Measurements from ENCODE around the gene HTRA3.
"Not testable (repeated sequence)": the region's sequence is repeated elsewhere in the genome, so short reads cannot be mapped to it uniquely, and the experiment has no call there.

HTRA3 gene

DNA sequence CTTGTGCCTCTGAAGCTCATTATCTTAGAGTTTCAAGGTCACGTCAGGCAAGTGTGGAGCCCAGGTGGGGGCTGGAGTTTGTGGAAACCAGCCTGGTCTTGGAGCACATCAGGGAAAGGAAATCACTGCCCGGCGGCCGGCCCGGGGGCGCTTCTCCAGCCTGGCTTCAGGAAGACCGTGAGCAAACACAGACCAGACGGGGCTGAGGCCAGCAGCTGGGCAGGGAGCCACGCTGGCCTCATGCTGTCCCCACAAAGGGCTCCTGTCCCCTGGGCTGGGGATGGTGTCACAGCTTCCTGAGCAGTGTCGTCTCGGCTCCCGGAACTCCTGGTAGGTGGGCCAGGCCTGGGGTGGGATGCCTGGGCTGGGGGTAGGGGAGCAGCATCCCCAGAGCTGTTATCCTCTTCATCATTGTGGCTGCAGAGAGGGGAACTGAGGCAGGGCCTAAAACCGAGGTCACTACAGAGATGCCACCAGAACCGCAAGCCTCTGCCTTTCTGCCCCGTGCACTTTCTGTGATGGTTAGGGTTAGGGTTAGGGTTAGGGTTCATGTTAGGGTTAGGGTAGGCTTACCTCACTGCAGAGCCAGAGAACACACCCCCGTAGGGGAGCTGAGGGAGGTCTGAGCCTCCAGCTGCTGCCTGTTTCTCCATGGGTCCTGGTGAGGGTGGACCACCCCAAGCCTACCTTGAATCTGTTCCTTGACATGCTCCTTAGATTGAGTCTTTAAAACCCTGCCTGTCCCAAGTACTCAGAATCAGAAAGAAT lies 77.5 kb downstream of the HTRA3 start:
- Histone ChIP-seq H3K4me3 (no peak overlapping the region), H3K27ac (no peak overlapping the region)

DNA sequence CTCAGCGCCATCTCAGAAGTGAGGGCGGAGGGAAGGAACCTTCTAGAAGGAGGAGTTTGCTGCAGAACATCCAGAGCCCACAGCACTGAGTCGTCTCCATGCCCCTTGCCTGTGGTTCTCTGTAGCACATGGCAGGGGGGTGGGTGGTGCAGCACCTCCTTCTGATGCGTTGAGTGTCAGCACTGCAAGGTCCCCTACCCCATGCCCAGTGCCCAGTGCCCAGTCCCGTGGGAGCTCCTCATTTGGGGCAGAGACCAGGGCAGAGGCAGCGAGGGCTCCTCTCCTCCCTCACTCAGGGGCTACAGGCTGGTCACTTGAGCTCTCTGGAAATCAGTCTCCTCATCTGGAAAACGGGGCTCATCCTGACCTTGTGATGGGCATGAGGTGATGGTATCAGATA lies 78.1 kb downstream of the HTRA3 start:
- Histone ChIP-seq H3K27ac (no peak overlapping the region), H3K4me3 (no peak overlapping the region)

DNA sequence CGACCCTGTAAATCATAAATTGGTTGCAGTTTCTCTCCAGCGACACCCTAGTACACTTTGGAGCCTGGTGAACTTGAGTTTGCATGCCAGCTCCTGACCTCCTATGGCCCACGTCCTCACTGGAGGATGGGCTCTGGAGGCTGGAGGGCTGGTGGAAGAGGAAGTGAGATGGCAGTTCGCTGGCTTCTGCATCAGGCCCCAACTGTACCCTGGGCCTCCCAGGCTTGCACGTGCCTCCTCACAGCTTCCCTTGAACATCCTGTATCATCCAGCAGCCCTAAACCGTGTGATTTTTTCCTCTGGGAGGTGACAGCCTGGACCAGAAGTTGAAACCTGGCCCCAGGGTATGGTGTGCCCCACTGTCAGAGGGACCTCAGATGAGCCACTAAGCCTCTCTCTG lies 78.5 kb downstream of the HTRA3 start:
- H3K27ac ChIP-seq: no peak overlapping the region
- no peak overlapping the region for H3K4me3 ChIP-seq

DNA sequence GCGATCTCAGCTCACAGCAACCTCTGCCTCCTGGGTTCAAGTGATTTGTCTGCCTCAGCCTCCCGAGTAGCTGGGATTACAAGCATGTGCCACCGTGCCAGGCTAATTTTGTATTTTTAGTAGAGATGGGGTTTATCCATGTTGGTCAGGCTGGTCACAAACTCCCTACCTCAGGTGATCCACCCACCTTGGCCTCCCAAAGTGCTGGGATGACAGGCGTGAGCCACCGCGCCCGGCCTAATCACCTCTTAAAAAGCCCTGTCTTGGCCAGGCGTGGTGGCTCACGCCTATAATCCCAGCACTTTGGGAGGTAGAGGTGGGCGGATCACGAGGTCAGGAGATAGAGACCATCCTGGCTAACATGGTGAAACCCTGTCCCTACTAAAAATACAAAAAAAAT lies 79.7 kb downstream of the HTRA3 start:
- H3K27ac ChIP-seq, H3K4me3 ChIP-seq: not testable (repeated sequence)

DNA sequence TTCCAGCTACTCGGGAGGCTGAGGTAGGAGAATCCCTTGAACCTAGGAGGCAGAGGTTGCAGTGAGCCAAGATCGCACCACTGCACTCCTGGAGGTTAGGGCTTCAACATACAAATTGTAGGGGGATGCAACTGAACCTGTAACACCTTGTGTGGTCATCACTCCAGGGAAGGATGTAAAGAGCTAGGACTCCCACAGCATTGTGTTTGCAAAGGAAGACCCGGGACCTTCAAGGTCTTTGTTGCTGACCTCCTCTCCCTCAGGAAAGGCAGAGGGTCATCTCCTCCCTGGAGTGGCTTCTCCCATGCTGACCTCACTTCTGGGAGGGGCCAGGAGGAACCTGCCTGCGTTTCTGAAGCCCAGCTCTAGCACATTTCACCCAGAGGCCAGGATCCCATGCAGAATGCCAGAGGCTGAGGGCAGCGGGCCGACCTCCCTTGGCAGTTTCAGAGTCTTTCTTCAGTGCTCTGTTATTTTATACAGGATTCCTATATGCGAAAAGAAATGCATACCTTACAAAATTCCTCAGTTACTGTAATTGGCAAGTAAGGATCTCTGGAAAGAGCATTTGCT lies 80.2 kb downstream of the HTRA3 start:
- no peak overlapping the region for H3K27ac ChIP-seq

DNA sequence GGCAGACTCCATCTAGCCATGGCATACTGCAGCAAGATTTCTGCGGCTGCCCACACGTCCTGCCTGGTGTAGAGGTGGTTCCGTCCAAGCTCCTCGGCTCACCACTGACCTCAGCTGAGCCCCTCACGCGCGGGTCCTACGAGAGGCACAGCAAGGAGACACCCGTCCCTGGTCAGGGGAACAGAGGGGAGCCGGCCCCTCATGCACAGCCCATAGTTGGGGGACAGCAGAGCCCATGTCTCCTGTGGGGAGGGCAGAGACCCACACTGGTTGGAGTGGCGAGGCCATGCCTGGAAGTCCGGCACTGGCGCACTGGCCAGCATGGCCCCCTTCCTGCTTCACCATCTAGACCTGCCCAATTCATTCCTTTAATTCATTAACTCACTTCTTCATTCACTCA lies 80.8 kb downstream of the HTRA3 start:
- no peak overlapping the region for H3K27ac ChIP-seq

More for the DNA sequence above, 80.2 kb downstream of the HTRA3 start:
- H3K4me3 ChIP-seq: no peak overlapping the region

DNA sequence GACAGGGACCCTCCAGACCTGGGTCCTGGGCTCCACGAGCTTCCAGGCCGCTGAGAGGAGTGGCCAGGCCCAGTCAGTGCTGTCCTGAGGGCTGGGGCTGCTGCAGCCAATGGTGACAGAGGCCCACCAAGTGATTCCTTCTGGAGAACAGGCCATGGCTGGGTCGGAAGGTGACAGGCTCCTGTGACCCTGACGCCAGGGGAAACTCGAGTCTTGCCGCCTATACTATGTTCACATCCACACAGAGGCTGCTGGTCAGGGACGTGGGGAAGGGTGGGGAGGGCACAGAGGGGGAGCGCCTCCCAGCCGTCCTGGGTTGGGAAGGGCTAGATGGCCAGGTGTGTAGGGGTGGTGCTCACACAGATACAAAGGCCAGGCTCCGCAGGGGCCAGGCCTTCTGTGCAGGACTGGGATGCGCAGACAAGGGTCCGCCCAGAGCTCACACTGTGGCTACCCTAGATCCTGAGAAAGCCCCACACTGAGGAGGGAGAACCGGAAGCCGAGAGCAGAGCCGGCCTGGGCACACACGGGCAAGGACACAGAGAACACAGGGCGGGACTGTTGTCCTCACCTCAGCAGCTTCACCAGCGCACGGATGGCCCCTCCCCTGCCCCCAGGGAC lies 81.4 kb downstream of the HTRA3 start:
- Histone ChIP-seq H3K27ac (peak overlapping the region in 1 of 21 experiments; percentile 10), H3K4me3 (no peak overlapping the region)

More for the DNA sequence above, 80.8 kb downstream of the HTRA3 start:
- no peak overlapping the region for H3K4me3 ChIP-seq

DNA sequence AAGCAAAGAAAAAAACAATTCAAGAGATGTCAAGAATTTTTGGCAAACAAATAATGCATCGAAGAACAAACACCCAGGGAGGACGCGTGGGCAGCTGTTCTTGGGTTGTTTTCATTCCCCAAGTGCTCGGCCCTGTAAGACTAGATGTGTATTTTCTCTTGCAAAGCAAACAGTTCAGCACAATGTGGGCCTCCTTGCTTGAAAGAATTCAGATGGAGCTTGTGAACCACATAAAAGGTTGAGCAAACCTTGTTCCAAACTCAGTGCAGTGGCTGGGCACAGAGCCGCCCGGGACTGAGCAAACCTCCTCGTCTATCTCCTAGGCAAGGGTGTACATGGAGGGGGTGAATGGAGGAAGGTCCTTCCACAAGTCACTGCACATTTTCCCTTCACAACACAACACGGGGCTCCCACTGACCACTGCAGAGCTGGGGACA lies 82.4 kb downstream of the HTRA3 start:
- peak overlapping the region in 1 of 21 experiments; percentile 10 for H3K27ac ChIP-seq

DNA sequence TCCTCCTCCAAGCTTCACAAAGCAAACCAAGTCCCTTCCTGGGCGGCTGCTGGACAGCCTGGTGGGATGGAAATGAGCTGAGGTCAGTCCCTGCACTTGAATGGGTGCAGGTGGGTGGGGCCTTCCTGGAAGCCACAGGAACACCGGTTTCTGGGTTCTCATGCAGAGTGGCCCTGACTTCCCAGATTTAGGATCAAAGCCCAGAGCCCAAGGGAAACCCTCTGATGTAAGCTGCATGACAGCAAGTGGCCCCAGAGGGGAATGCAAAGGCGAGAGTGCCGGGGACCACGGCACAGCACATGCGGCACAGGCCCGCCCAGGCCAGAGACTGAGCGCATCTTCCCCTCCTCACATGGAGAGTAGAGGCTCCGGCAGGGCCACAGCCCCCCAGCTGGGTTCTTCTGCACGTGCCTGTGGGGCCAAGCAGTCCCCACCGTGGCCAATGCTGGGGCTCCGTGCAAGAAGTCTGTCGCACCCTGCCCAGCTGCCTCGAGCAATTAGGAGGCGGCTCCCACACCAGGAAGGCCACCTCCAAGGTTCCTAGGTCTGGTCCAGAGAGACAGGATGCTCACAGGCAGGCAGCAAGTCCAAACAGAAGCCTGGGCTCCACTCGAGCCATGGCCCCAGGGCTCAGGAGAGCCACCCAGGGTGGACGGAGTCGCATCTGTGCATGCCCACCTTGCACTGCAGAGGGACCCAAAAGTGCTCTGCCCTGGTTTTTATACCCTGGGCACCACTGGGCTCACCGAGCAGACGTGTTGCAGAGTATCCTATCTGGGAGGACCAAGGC lies 83.0 kb downstream of the HTRA3 start:
- Histone ChIP-seq H3K4me3 (no peak overlapping the region), H3K27ac (no peak overlapping the region)

More for the DNA sequence above, 82.4 kb downstream of the HTRA3 start:
- H3K4me3 ChIP-seq: no peak overlapping the region

DNA sequence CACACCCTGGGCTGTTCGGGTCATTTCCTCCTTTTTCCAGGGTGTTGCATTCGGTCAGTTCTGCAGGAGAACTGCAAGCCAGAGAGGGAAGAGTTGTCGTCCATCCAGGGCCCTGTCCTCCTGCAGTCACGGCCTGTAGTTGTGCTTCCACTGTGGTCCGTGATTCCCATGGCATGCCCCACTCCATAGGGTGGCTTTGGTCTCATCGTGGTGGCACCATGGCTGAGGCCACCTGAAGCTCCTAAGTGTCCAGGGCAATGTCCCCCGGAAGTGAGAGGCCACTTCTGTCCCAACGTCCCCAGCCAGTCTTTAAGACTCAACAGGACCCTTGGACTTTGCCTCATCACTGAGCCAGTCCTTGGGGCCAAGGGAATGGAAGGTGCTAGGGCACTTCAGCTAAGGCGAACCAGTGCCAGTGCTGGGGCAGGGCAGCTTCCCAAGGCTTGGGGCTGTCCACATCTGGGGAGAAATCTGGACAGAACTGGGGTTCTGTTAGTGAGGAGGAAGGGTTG lies 83.7 kb downstream of the HTRA3 start:
- H3K4me3 ChIP-seq: no peak overlapping the region
- H3K27ac ChIP-seq: no peak overlapping the region

DNA sequence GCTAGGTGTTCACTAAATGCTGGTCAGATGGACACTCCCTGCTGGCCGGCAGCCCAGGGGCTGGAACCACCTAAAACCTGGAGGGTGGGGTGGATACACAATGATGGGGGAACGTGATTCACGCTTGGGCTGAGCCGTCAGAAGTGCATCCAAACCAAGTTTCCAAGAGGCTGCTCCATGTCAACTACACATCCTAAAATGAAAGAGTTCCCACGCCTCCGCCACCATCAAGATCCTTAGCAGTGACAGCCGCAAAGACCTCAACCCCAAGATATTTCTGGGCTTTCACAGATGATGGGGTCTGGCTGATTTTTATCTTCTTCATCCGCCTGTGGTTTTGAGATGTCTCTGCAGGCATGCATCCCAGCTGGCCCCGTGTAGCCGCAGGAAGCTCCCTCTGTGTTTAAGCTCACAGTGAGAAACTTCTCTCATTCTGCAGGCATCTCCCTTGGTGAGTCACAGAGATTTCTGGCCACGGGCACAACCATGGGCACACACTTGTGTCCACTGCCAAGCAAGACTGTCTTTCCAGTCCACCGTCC lies 84.4 kb downstream of the HTRA3 start:
- H3K27ac ChIP-seq: no peak overlapping the region

DNA sequence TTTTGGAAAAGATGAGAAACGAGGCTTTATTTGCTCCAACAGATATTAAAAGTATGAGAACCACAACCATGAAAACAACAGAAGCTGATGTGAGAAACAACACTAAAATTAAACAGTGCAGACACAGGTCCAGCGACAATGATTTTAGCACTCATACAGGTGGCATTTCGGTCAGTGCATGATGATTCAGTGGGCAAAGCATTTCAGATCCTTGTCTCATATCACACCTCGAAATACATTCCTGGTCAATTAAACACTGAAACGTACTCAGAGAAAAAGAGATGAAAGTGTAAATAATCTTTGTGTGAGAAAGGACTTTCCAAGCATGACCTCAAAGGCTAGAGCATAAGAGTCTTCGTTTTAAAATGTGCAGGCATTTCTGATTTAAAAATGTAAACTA lies 85.8 kb downstream of the HTRA3 start:
- no peak overlapping the region for H3K4me3 ChIP-seq
- no peak overlapping the region for H3K27ac ChIP-seq

More for the DNA sequence above, 84.4 kb downstream of the HTRA3 start:
- H3K4me3 ChIP-seq: no peak overlapping the region

DNA sequence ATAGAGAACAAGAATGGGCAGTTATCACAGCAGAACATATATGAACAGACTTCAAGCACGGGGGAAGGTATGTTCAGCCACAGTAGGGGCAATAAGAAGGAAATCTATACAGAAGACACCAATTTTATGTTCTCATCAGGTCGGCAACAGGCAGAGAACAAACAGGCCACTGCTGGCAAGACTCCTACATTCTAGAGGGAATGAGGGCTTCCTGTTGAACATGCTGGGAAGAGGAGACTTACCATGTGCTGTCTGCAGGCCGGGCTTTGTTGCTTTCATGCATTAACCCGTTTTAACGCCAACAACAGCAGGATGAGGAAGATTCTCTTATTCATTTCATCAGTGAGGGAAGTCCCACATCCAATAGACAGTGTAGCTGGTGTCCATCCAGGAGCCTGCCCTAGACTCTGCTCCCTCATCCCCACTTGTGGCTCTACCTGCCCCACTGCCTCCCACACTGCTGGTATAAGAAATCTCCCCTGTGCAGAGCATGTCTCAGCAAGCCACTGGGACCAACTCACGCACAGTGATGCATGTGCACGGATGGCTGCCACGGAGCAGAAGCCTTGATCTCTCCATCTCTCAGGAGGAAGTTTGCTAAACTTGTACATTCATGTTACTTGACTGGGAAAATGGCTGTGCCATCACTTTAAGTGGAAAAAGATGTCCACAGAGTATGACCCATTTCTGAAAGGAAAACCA lies 86.5 kb downstream of the HTRA3 start:
- H3K4me3 ChIP-seq: no peak overlapping the region
- no peak overlapping the region for H3K27ac ChIP-seq

Measured in skin epidermis (tissue), 12 donors.